MCF 10A (cell line): ENCODE measurements around the gene SDC1. TPM values are rescaled to one million over a fixed set of nuclear protein-coding genes. Genes with fewer than 3 reads are reported as not detected.
A peak's percentile ranks its signal among the peaks of the same experiment; 100 is the strongest.

Experiments
- BruUV-seq: library from RNA; stranded (reverse); fragments of 400-500 nt; replicated peaks from 2 replicates; lab custom pipeline; 2021; lab: Mats Ljungman, UMichigan
- CTCF ChIA-PET: fragments of 300-600 bp; sonication (Branson Sonifier 250); formaldehyde crosslinking; extraction: SDS; loops from one replicate; lab custom pipeline; 2021; ENCODE audit warnings: antibody characterized with exemption, inconsistent platforms; lab: Yijun Ruan, JAX
- POLR2A ChIA-PET: fragments of 300-600, 350-650 bp; sonication (Branson Sonifier 250); formaldehyde crosslinking; extraction: SDS; loops from one replicate; lab custom pipeline; 2020; ENCODE audit warnings: antibody characterized with exemption, inconsistent platforms; lab: Yijun Ruan, JAX
- DNase-seq: peaks from one replicate; pipeline ENCODE4 v3.0.0-alpha.2; 2018; ENCODE audit not compliant: unreplicated experiment
- H3K27ac Mint-ChIP-seq: one replicate; pipeline ENCODE4 v1.8.0; 2022; ENCODE audit warnings: mild to moderate bottlenecking, low read depth, mixed read lengths; ENCODE audit not compliant: unreplicated experiment
- H3K27me3 Mint-ChIP-seq: one replicate; pipeline ENCODE4 v1.8.0; 2022; ENCODE audit warnings: mixed read lengths; ENCODE audit not compliant: insufficient read depth, unreplicated experiment
- H3K36me3 Mint-ChIP-seq: one replicate; pipeline ENCODE4 v1.8.0; 2022; ENCODE audit warnings: mild to moderate bottlenecking, moderate library complexity, mixed read lengths; ENCODE audit not compliant: insufficient read depth, unreplicated experiment
- H3K4me1 Mint-ChIP-seq: one replicate; pipeline ENCODE4 v1.8.0; 2022; ENCODE audit warnings: mixed read lengths; ENCODE audit not compliant: insufficient read depth, unreplicated experiment
- H3K4me3 Mint-ChIP-seq: one replicate; pipeline ENCODE4 v1.8.0; 2022; ENCODE audit warnings: mild to moderate bottlenecking, moderate library complexity, mixed read lengths; ENCODE audit not compliant: unreplicated experiment
- H3K9me3 Mint-ChIP-seq: one replicate; pipeline ENCODE4 v1.8.0; 2022; ENCODE audit warnings: mixed read lengths; ENCODE audit not compliant: unreplicated experiment
- intact Hi-C: fragments of 100-400 bp; cut with micrococcal nuclease; formaldehyde crosslinking; loops from 2 replicates; pipeline ENCODE4 v1.14.1; 2022
- total RNA-seq: library from RNA; stranded (reverse); gene quantifications from 2 replicates; pipeline ENCODE4 v1.2.3, GENCODE V29; 2022
- TF ChIP-seq, protein P1 (sequence below): fragments of 200-600 bp; IDR thresholded peaks from one replicate; pipeline ENCODE4 v1.8.0; 2022; ENCODE audit warnings: antibody characterized with exemption, mild to moderate bottlenecking; ENCODE audit not compliant: unreplicated experiment

The SDC1 gene
- total RNA-seq, 1 experiment from 2014 or later: 232 TPM

DNA sequence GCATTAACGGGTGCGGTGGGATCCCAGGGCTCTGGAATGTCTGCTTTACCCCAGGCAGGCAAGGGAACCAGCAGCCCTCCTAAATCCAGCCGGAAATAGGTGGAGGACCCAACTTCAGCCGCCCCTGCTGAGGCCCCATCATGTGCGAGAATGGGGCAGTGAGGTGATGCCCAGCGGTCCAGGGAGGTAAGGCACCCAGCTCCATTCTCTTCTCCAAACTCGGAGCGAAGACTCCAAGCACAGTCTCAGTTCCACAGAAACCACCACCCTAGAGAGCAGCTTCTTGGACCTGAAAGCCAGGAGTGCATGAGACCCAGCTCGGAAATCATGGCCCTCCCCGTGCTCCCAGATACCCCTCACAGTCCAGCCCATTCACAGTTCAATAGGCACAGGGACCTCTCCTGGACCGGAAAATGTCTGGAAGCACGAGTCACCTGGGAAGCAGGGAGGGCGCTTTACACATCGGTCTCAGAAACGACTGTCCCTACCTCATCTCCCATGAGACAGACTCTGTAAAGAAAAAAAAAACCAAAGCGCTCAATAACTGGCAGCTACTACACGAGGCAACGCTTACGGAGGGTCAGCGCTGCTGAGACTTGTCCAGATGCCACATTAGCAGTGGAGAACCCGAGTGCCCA is 2.0 kb downstream of the SDC1 start:
- POLR2A ChIA-PET: interaction anchor here (0.6 to 8.2 kb wide), 16 partner anchors 9 to 233 kb away, joined by 3 to 222 read pairs (median 6); partner anchors contain the start of gene WDR35

DNA sequence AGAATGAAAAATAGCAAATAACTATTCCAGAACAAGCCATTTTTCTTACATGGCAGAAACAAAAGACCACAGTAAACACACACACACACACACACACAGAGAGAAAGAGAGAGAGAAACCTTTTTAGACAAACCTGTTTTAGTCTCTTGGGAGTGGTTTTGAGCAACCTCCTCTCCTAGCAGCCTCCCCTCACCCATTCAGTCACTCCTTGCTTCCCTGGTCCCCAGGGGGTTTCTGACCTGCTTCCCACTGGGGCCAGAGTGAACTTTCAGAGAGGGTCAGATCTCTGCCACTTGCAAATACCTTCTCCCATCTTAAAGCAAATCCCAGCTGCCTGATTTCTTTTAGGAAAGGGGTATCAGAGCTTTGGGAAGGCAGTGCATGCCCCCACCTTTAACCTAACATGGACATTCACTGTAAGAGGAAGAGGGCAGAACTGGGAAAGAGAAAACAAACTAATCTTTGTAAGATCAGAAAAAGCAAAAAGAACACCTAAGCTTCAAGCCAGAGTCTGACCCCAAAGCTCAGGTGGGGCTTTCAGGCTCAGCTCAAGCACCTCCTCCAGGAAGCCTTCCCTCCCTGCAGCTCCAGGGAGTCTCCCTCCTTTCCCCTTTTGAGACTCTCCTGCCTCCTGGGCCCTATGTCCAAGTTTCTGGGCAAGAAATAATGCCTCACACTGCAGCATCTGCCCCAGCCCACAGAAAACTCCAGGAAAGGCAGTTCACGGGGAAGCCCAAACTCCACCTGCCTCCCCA is 2.7 kb downstream of the SDC1 start:
- ChIA-PET POLR2A (interaction anchor here (0.7 to 8.2 kb wide), 17 partner anchors 10 to 233 kb away, joined by 3 to 222 read pairs (median 5); partner anchors contain the start of genes LAPTM4A and WDR35), CTCF (interaction anchor here (0.6 to 8.4 kb wide), 18 partner anchors 9 to 206 kb away, joined by 3 to 140 read pairs (median 6); no protein-coding TSS in a partner anchor)
- Mint-ChIP-seq H3K4me1 (peaks cover 39% of the 10 kb centered on the region), H3K27ac (peak overlapping the region; percentile 85), H3K9me3 (no peaks in the 10 kb centered on the region), H3K27me3 (no peaks in the 10 kb centered on the region), H3K36me3 (peaks cover 4% of the 10 kb centered on the region), H3K4me3 (peak overlapping the region; percentile 75)
- TSS peak; percentile 33 for BruUV-seq
- TF ChIP-seq, protein P1, sequence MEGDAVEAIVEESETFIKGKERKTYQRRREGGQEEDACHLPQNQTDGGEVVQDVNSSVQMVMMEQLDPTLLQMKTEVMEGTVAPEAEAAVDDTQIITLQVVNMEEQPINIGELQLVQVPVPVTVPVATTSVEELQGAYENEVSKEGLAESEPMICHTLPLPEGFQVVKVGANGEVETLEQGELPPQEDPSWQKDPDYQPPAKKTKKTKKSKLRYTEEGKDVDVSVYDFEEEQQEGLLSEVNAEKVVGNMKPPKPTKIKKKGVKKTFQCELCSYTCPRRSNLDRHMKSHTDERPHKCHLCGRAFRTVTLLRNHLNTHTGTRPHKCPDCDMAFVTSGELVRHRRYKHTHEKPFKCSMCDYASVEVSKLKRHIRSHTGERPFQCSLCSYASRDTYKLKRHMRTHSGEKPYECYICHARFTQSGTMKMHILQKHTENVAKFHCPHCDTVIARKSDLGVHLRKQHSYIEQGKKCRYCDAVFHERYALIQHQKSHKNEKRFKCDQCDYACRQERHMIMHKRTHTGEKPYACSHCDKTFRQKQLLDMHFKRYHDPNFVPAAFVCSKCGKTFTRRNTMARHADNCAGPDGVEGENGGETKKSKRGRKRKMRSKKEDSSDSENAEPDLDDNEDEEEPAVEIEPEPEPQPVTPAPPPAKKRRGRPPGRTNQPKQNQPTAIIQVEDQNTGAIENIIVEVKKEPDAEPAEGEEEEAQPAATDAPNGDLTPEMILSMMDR: no peak
- no peak for DNase-seq
- intact Hi-C loops: no loop called here

More for the DNA sequence above, 2.0 kb downstream of the SDC1 start:
- CTCF ChIA-PET: interaction anchor here (0.6 to 8.4 kb wide), 19 partner anchors 9 to 207 kb away, joined by 3 to 140 read pairs (median 5); no protein-coding TSS in a partner anchor
- TSS peak; percentile 35 for BruUV-seq
- DNase-seq: no peak
- H3K27me3 Mint-ChIP-seq: no peaks in the 10 kb centered on the region
- intact Hi-C loops: no loop called here
- peak overlapping the region; percentile 75 for H3K4me3 Mint-ChIP-seq
- TF ChIP-seq, protein P1: no peak
- no peaks in the 10 kb centered on the region for H3K9me3 Mint-ChIP-seq
- H3K27ac Mint-ChIP-seq: peak overlapping the region; percentile 39
- peaks cover 4% of the 10 kb centered on the region for H3K36me3 Mint-ChIP-seq
- peaks cover 32% of the 10 kb centered on the region for H3K4me1 Mint-ChIP-seq

DNA sequence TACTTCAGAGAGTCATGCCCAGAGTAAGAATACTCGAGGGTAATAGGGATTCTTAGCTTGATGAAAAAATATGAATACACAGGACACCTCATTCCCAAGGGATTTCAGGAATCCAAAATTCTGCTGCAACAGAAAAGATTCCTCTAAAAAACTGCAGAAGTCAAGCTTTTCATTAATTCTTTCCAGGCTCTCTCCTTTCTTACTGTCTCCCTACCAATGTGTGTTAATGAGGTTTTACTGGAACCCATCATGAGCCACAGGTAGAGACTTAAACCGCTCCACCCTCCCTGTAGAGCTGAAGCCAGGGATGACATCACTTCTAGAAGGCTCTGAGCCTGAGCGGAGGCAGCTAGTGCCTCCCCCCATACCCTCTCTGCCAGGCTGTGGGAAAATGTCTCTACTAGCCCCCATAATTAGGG is 3.4 kb downstream of the SDC1 start:
- TF ChIP-seq, protein P1: no peak
- no peak for DNase-seq
- peak overlapping the region; percentile 75 for H3K4me3 Mint-ChIP-seq
- peak overlapping the region; percentile 85 for H3K27ac Mint-ChIP-seq
- no peaks in the 10 kb centered on the region for H3K27me3 Mint-ChIP-seq
- peaks cover 4% of the 10 kb centered on the region for H3K36me3 Mint-ChIP-seq
- ChIA-PET CTCF (interaction anchor here (0.6 to 8.4 kb wide), 11 partner anchors 10 to 206 kb away, joined by 3 to 140 read pairs (median 7); no protein-coding TSS in a partner anchor), POLR2A (interaction anchor here (0.7 to 8.2 kb wide), 13 partner anchors 11 to 232 kb away, joined by 3 to 222 read pairs (median 6); partner anchors contain the start of genes LAPTM4A and WDR35)
- no peaks in the 10 kb centered on the region for H3K9me3 Mint-ChIP-seq
- BruUV-seq: no TSS peak
- intact Hi-C loops: loop anchor here (1.0 kb wide), 1 partner anchor 80 kb away; no protein-coding TSS in a partner anchor
- H3K4me1 Mint-ChIP-seq: peaks cover 45% of the 10 kb centered on the region
